Astrocyte of the spinal cord (primary cell): ENCODE results near the gene COQ8B.

Experiments
- DNase-seq: peaks from one replicate; pipeline ENCODE4 v3.0.0; 2011; ENCODE audit warnings: low read depth, low spot score
- H3K4me3 ChIP-seq: 2 replicates; pipeline ENCODE4 v1.5.1; 2011; ENCODE audit warnings: low read depth, mild to moderate bottlenecking, low read length, moderate library complexity
- in situ Hi-C: cut with HindIII; loops from 2 replicates; pipeline ENCODE4 v1.10.0; 2017; ENCODE audit warnings: low sequenced_read_pairs
- TF ChIP-seq, protein P1 (sequence below): IDR thresholded peaks from 2 replicates; pipeline ENCODE4 v1.5.1; 2012; ENCODE audit warnings: low read depth, mild to moderate bottlenecking, low read length, inconsistent platforms

The COQ8B gene

DNA sequence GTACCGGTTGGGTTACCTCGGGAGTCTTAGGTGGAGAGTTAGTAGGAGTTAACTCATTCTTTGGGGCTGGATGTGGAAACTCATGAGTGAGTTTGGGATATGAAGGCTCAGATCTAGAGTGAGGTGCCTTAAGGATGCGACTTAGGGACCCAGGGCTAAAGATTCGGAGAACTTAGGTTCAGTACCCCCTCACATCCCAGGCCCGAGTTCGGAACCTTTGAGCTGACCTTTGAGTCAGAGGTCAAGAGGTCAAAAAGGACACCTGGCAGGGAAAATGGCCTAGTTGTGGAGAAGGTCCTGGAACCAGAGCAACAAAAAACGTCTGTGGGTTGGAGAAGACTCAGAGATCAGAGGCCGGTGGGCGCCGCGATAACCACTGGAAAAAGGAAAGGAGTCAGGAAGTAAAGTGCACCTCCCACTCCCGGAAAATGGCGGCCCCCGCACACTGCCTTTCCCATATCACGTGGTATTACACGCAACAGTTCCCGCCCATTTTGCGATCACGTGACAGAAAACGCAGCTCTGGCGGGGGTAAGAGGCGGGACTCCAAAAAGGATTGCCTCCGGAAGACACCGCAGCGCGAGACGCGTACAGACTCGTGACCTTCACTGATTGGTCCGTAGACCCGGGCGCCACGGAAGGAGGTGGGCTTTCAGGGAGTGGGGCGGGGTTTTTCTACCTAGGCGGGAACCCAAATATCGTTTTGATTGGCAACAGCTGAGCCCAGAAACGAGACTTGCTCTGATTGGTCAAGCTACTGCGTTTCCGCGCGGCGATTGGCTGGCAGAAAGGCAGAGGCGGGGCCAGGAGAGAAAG is 33.6 kb upstream of the COQ8B start, which contains the start of gene ACTMAP:
Gene ACTMAP, minus strand, starts transcription at position 420 of the 816 bp plus-strand sequence. CDS start 674 bp downstream, outside the sequence.
- TF ChIP-seq, protein P1, sequence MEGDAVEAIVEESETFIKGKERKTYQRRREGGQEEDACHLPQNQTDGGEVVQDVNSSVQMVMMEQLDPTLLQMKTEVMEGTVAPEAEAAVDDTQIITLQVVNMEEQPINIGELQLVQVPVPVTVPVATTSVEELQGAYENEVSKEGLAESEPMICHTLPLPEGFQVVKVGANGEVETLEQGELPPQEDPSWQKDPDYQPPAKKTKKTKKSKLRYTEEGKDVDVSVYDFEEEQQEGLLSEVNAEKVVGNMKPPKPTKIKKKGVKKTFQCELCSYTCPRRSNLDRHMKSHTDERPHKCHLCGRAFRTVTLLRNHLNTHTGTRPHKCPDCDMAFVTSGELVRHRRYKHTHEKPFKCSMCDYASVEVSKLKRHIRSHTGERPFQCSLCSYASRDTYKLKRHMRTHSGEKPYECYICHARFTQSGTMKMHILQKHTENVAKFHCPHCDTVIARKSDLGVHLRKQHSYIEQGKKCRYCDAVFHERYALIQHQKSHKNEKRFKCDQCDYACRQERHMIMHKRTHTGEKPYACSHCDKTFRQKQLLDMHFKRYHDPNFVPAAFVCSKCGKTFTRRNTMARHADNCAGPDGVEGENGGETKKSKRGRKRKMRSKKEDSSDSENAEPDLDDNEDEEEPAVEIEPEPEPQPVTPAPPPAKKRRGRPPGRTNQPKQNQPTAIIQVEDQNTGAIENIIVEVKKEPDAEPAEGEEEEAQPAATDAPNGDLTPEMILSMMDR = no peak
- H3K4me3 ChIP-seq = peak within 1 kb of the TSS; percentile 88
- peak; percentile 100 for DNase-seq
- in situ Hi-C loops = no loop called here

DNA sequence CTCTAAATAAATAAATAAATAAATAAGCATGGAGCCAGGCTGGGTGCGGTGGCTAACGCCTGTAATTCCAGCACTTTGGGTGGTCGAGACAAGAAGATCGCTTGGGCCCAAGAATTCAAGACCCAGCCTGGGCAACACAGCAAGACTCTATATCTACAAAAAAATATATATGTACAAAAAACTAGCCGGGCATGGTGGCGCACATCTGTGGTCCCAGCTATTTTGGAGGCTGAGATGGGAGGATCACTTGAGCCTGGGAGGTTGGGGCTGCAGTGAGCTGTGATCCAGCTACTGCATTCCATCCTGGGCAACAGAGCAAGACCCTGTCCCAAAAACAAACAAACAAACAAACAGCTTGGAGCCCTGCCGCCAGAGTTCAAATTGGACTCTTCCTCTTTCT is 30.9 kb upstream of the COQ8B start:
- H3K4me3 ChIP-seq = no peak overlapping the region

DNA sequence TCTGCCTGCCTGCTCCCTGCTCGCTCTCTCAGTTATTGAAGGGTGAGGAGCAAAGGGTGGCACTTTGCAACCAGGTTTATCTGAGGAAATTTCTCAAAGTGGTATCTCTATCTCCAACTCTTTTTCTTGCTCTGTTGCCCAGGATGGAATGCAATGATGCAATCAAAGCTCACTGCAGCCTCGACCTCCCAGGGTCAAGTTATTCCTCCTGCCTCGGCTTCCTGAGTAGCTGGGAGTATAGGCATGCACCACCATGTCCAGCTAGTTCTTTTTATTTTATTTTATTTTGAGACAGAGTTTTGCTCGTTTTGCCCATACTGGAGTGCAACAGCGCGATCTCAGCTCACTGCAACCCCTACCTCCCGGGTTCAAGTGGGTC is 28.7 kb upstream of the COQ8B start:
- in situ Hi-C loops = no loop called here
- TF ChIP-seq, protein P1 = no peak
- H3K4me3 ChIP-seq = no peak overlapping the region
- peak; percentile 51 for DNase-seq

More for the DNA sequence above, 30.9 kb upstream of the COQ8B start:
- in situ Hi-C loops = no loop called here
- TF ChIP-seq, protein P1 = no peak
- no peak for DNase-seq

DNA sequence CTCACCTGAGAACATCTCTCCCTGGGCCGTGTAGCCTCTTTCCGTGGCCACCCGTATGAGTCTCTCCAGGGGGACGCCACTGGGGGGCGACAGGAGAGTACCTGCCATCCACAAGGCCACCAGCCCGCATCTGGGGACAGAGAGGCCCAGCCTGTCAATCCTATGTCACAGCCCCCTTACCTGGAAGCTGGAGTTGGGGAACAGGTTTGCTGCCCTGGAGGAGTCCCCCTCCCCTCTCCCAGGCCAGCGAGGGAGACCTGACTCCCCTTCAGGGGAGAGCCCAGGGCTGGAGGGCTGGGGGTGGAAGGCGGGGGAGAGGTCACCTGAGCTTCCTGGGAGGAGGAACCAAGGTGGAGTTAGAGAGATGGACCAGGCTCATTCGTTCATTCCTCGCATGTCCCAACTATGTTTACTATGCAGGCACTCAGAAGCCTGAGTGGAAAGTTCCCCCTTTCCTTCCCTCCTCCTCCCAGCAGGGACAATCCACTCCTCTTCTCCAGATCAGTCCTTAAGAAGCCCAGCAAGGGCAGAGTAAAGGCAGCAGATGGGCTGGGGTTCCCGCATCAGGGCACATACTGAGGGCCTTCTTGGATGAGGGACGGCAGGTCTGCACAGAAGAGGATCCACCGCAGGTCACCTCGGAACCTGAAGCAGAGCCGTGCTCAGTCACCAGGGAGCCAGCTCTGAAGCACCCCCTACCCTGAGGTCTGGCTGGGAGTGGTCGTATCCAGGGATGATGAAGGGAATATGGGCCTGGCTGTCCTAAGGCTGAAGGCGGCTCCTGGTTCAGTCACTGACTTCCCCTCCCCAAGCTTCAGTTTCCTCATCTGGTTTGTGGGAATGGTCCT is 28.1 kb upstream of the COQ8B start:
- DNase-seq = no peak
- no peak overlapping the region for H3K4me3 ChIP-seq
- in situ Hi-C loops = no loop called here
- TF ChIP-seq, protein P1 = no peak

DNA sequence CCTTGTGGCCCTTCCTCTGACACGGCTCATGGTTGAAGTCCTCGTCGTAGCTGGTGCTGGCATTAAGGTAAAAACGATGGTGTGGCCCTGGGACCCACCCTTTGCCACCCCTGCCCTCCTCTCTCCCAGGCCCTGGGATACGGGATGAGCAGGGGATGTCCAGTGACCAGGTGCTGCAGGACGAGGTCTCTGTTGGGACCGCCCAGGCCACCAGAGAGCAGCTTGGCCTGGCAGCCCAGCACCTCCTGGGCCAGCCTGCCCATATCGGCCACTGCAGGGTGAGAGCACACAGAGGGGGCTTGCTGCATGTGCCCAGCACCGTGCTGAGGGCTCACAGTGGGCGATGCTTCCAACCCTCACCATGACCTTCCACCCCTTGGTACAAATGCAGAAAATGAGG is 27.2 kb upstream of the COQ8B start:
- TF ChIP-seq, protein P1 = no peak
- H3K4me3 ChIP-seq = no peak overlapping the region
- no peak for DNase-seq
- in situ Hi-C loops = no loop called here

DNA sequence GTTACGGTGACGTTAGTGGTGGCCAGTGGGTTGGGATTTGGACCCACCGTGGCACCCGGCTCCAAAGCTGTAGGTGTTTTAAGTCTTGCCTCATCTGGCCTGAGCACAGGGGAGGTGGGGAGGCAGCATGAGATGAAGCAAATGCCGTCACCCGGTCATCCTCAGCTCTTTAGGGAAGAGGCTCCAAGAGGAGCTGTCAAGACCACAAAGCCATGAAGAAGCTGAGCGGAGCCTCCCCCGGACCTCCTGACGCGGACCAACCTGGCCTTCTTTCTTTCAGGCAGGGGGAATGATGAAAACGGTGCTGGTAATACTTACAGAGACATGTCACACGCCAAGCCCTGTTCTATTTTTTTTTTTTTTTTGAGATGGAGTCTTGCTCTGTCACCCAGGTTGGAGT is 26.2 kb upstream of the COQ8B start:
- H3K4me3 ChIP-seq = no peak overlapping the region
- in situ Hi-C loops = no loop called here
- no peak for DNase-seq
- TF ChIP-seq, protein P1 = no peak
